IPS-11a (cell line): ENCODE results near the gene GMDS.

ENCODE experiments used
- H3K4me3 ChIP-seq: one replicate; pipeline ENCODE4 v1.5.1; 2013; ENCODE audit warnings: low read depth, low read length, control low read depth

Gene GMDS

GRCh38 chr6:1599469-1599868 lies 645.9 kb downstream of the GMDS start:
- no peak overlapping the region for H3K4me3 ChIP-seq

GRCh38 chr6:1598886-1599285 lies 646.5 kb downstream of the GMDS start:
- no peak overlapping the region for H3K4me3 ChIP-seq

GRCh38 chr6:1598433-1598832 lies 647.0 kb downstream of the GMDS start:
- H3K4me3 ChIP-seq = no peak overlapping the region

GRCh38 chr6:1597924-1598323 lies 647.5 kb downstream of the GMDS start:
- no peak overlapping the region for H3K4me3 ChIP-seq

GRCh38 chr6:1597121-1597744 lies 648.2 kb downstream of the GMDS start:
- H3K4me3 ChIP-seq = no peak overlapping the region

- no peak overlapping the region for H3K4me3 ChIP-seq
Measured at GRCh38 chr6:1596088-1596852, 649.1 kb downstream of the GMDS start.

- no peak overlapping the region for H3K4me3 ChIP-seq
Measured at GRCh38 chr6:1595271-1596087, 649.9 kb downstream of the GMDS start.

- H3K4me3 ChIP-seq = no peak overlapping the region
Measured at GRCh38 chr6:1594445-1595200, 650.8 kb downstream of the GMDS start.

- H3K4me3 ChIP-seq = no peak overlapping the region
Measured at GRCh38 chr6:1593958-1594314, 651.5 kb downstream of the GMDS start.

GRCh38 chr6:1593286-1593957 lies 652.0 kb downstream of the GMDS start:
- no peak overlapping the region for H3K4me3 ChIP-seq

- no peak overlapping the region for H3K4me3 ChIP-seq
Measured at GRCh38 chr6:1592852-1593251, 652.6 kb downstream of the GMDS start.

GRCh38 chr6:1591926-1592325 lies 653.5 kb downstream of the GMDS start:
- H3K4me3 ChIP-seq = no peak overlapping the region

- H3K4me3 ChIP-seq = no peak overlapping the region
Measured at GRCh38 chr6:1591243-1591642, 654.2 kb downstream of the GMDS start.

GRCh38 chr6:1590580-1590979 lies 654.8 kb downstream of the GMDS start:
- H3K4me3 ChIP-seq = no peak overlapping the region

GRCh38 chr6:1589208-1589607 lies 656.2 kb downstream of the GMDS start:
- no peak overlapping the region for H3K4me3 ChIP-seq

GRCh38 chr6:1587977-1588376 lies 657.4 kb downstream of the GMDS start:
- no peak overlapping the region for H3K4me3 ChIP-seq

GRCh38 chr6:1587546-1587945 lies 657.9 kb downstream of the GMDS start:
- H3K4me3 ChIP-seq = no peak overlapping the region

- H3K4me3 ChIP-seq = no peak overlapping the region
Measured at GRCh38 chr6:1586861-1587450, 658.4 kb downstream of the GMDS start.

- no peak overlapping the region for H3K4me3 ChIP-seq
Measured at GRCh38 chr6:1586256-1586655, 659.1 kb downstream of the GMDS start.

GRCh38 chr6:1585669-1586049 lies 659.7 kb downstream of the GMDS start:
- no peak overlapping the region for H3K4me3 ChIP-seq
